Measurements from ENCODE around the gene RANGAP1.
A peak's percentile ranks its signal among the peaks of the same experiment; 100 is the strongest.

RANGAP1 gene

DNA sequence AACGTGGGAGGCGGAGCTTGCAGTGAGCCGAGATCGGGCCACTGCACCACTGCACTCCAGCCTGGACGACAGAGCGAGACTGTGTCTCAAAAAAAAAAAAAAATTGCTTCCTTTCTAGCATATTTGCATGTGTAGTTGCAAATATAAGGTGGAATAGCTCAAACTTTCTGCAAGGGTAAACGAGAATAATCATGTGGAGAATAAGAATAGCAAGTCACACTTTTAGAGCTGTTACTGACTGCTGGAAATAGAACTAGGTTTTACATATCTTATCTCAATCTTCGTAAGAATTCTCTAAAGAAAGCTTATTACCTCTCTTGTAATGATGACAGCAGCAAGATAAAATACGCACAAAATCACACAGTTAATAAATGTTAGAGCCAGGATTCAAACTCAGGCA, 79.3 kb downstream of the RANGAP1 start:
- Histone ChIP-seq H3K4me1 (no peaks in the 10 kb centered on the region), H3K9ac (no peak overlapping the region), H3K79me2 (no peaks in the 10 kb centered on the region), H3K9me3 (ENCODE audit: control insufficient read depth, low read length) (no peaks in the 10 kb centered on the region), H3K27ac (no peak overlapping the region), H3K4me2 (ENCODE audit: low read length) (no peak overlapping the region), H3K36me3 (ENCODE audit: control insufficient read depth, insufficient read depth, low read length) (no peaks in the 10 kb centered on the region), H2AFZ (no peak overlapping the region), H3K27me3 (ENCODE audit: control insufficient read depth, insufficient read depth, low read length) (no peaks in the 10 kb centered on the region), H3K4me3 (ENCODE audit: low read depth, low read length) (no peak overlapping the region)
- TF ChIP-seq, protein P1, sequence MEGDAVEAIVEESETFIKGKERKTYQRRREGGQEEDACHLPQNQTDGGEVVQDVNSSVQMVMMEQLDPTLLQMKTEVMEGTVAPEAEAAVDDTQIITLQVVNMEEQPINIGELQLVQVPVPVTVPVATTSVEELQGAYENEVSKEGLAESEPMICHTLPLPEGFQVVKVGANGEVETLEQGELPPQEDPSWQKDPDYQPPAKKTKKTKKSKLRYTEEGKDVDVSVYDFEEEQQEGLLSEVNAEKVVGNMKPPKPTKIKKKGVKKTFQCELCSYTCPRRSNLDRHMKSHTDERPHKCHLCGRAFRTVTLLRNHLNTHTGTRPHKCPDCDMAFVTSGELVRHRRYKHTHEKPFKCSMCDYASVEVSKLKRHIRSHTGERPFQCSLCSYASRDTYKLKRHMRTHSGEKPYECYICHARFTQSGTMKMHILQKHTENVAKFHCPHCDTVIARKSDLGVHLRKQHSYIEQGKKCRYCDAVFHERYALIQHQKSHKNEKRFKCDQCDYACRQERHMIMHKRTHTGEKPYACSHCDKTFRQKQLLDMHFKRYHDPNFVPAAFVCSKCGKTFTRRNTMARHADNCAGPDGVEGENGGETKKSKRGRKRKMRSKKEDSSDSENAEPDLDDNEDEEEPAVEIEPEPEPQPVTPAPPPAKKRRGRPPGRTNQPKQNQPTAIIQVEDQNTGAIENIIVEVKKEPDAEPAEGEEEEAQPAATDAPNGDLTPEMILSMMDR (IDR thresholded peaks at IDR 0.05) = no peak

DNA sequence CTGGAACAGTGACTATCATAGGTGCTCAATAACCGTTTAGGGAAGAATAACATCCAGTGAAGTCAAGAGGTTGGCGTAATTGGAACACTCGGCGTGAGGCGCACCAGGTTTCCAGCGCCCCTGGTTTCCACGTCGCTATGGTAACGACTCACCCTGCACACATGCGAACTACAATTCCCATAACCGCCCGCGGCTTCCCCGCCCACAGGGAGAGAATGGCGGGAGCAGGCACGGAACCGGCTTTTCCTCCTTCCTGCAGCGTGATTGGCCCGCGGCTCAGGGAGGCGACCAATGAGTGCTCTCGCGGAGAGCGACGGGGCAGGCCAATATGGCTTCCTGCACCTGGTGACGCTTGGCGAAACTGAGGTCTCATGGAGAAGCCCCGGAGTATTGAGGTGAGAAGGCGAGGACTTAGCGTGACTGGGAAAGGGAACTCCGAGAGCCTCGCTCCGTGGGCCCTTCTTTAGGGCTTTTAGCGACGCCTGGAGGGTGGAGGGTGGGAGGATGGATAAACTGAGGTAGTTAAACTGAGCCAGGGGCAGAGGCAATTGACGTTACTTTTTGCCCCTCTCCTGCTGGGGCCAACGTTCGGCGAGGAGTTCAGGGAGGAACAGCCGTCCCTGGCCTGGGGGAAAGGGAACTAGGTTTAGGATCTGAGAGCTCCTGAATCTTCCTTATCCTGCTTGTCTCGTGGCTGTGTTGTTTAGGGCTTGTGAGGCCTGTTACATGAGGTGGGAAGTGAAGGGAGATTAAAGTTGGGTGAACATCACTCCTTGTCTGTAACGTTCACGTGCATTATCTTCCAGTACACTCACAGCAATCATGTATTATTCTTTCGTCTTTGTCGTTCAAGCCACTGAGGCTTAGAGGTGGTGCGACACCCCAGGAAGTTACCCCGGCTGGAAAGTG, 80.7 kb downstream of the RANGAP1 start, which contains the start of gene L3MBTL2:
TSS of gene L3MBTL2 (plus strand) at position 321 of the 909 bp plus-strand sequence. CDS start at position 372, 51 bp downstream.
- no peaks in the 10 kb centered on the region for H3K27me3 ChIP-seq (ENCODE audit: control insufficient read depth, insufficient read depth, low read length)
- H2AFZ ChIP-seq = peak within 1 kb of the TSS; percentile 98
- no peaks in the 10 kb centered on the region for H3K79me2 ChIP-seq
- H3K4me3 ChIP-seq (ENCODE audit: low read depth, low read length) = peak within 1 kb of the TSS; percentile 68
- H3K9ac ChIP-seq = no peak within 1 kb of the TSS
- H3K9me3 ChIP-seq (ENCODE audit: control insufficient read depth, low read length) = no peaks in the 10 kb centered on the region
- TF ChIP-seq, protein P1 (IDR thresholded peaks at IDR 0.05) = no peak
- no peaks in the 10 kb centered on the region for H3K4me1 ChIP-seq
- H3K27ac ChIP-seq = peak within 1 kb of the TSS; percentile 39
- no peaks in the 10 kb centered on the region for H3K36me3 ChIP-seq (ENCODE audit: control insufficient read depth, insufficient read depth, low read length)
- peak within 1 kb of the TSS; percentile 46 for H3K4me2 ChIP-seq (ENCODE audit: low read length)

DNA sequence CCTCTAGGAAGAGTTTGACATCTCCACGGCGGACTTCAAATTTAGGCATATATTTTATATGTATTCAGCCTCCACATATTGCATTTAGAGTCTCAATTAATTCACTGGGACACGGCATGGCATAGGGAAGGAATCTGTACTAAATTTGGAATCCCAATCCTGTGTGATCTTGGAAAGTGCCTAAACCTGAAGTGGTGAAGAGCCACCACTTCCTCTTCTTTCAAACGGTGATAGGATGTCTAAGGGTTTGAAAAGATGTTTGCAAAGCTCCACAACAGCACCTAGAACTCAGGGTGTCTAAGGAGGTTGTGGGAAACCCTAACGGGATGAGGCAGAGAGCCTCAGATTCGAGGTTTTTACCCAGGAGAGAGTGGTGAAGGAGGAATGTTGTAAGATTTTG, 81.9 kb downstream of the RANGAP1 start:
- Histone ChIP-seq H3K4me3 (ENCODE audit: low read depth, low read length) (no peak overlapping the region), H3K79me2 (no peaks in the 10 kb centered on the region), H3K4me1 (no peaks in the 10 kb centered on the region), H3K27me3 (ENCODE audit: control insufficient read depth, insufficient read depth, low read length) (no peaks in the 10 kb centered on the region), H3K36me3 (ENCODE audit: control insufficient read depth, insufficient read depth, low read length) (no peaks in the 10 kb centered on the region), H3K9ac (no peak overlapping the region), H3K4me2 (ENCODE audit: low read length) (no peak overlapping the region), H2AFZ (no peak overlapping the region), H3K27ac (no peak overlapping the region), H3K9me3 (ENCODE audit: control insufficient read depth, low read length) (no peaks in the 10 kb centered on the region)
- TF ChIP-seq, protein P1 (IDR thresholded peaks at IDR 0.05) = no peak

DNA sequence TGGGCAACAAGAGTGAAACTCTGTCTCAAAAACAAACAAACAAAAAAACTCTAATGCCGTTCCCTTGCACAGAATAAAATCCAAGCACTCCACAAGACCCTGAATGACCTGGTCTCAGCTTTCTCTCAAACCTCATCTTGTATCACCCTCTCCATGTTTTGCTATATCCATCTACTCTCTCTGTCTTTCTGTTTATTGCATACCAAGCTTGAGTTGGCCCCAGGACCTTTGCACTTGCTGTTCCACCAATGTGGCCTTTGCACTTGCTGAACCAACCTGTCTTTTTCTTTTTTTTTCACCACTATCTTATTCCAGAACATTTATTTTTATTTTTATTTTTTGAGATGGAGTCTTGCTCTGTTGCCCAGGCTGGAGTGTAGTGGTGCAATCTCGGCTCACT, 82.9 kb downstream of the RANGAP1 start:
- Histone ChIP-seq H3K9me3 (ENCODE audit: control insufficient read depth, low read length) (no peaks in the 10 kb centered on the region), H3K27me3 (ENCODE audit: control insufficient read depth, insufficient read depth, low read length) (no peaks in the 10 kb centered on the region), H3K79me2 (no peaks in the 10 kb centered on the region), H3K4me2 (ENCODE audit: low read length) (no peak overlapping the region), H3K9ac (no peak overlapping the region), H3K27ac (no peak overlapping the region), H2AFZ (no peak overlapping the region), H3K4me3 (ENCODE audit: low read depth, low read length) (no peak overlapping the region), H3K4me1 (no peaks in the 10 kb centered on the region), H3K36me3 (ENCODE audit: control insufficient read depth, insufficient read depth, low read length) (no peaks in the 10 kb centered on the region)
- TF ChIP-seq, protein P1 (IDR thresholded peaks at IDR 0.05) = no peak
